Sigmoid colon (tissue), 7 donors: ENCODE results near the gene STAP2. TPM values are rescaled to one million over a fixed set of nuclear protein-coding genes. Genes with fewer than 3 reads are reported as not detected.

Experiments used
- DNase-seq: peaks from one replicate; pipeline ENCODE4 v3.0.0-alpha.2; 2019
- H3K27ac ChIP-seq, 4 donors: fragments of 200-600 bp; sonication (generic); one replicate each; pipeline ENCODE4 v1.5.1; 2016 to 2019; ENCODE audit warnings: mild to moderate bottlenecking in 1 of 4
- H3K27me3 ChIP-seq, 3 donors: fragments of 200-600 bp; sonication (generic); one replicate each; pipeline ENCODE4 v1.5.1; 2019; ENCODE audit warnings: mild to moderate bottlenecking in 1 of 3
- H3K36me3 ChIP-seq, 4 donors: fragments of 200-600 bp; sonication (generic); one replicate each; pipeline ENCODE4 v1.5.1; 2016 to 2019
- H3K4me1 ChIP-seq, 4 donors: fragments of 200-600 bp; sonication (generic); one replicate each; pipeline ENCODE4 v1.5.1; 2017 to 2019
- H3K4me3 ChIP-seq, 4 donors: fragments of 200-600 bp; sonication (generic); one replicate each; pipeline ENCODE4 v1.5.1; 2017 to 2019; ENCODE audit warnings: mild to moderate bottlenecking in 2 of 4, moderate library complexity in 1 of 4
- H3K9me3 ChIP-seq, 4 donors: fragments of 200-600 bp in 3 of 4; sonication (generic) in 3 of 4; one replicate each; pipeline versions ENCODE4 v1.5.1 to v1.6.1; 2013 to 2019
- CTCF ChIP-seq, 4 experiments: fragments of 450-650 bp in 3 of 4; fragments of 200-600 bp in 1 of 4; IDR thresholded peaks; one replicate each; pipeline ENCODE4 v1.5.1; 2016 to 2019; ENCODE audit warnings: antibody characterized with exemption in 4 of 4, mild to moderate bottlenecking in 3 of 4, moderate library complexity in 2 of 4
- EP300 ChIP-seq, 4 donors: sonication (generic); formaldehyde crosslinking; IDR thresholded peaks; one replicate each; pipeline ENCODE4 v1.6.1; 2017; ENCODE audit warnings: antibody characterized with exemption in 4 of 4
- POLR2A ChIP-seq, 2 donors: fragments of 450-650 bp; IDR thresholded peaks; one replicate each; pipeline ENCODE4 v1.6.1; 2016; ENCODE audit warnings: antibody characterized with exemption in 2 of 2, mild to moderate bottlenecking in 2 of 2, moderate library complexity in 2 of 2
- POLR2AphosphoS5 ChIP-seq, 4 donors: sonication (generic); formaldehyde crosslinking; IDR thresholded peaks; one replicate each; pipeline ENCODE4 v1.6.1; 2017; ENCODE audit warnings: antibody characterized with exemption in 4 of 4
- WGBS, 2 donors: extraction: QIAGEN DNeasy Blood & Tissue Kit; methylation state at CpG; one replicate each; pipeline ENCODE4 v1.1.7; 2013; 5-methylcytosine and 5-hydroxymethylcytosine counted together
- intact Hi-C: fragments of 100-400 bp; cut with DNase I; formaldehyde crosslinking; loops from one replicate; pipeline ENCODE4 v1.15.1; 2023
- polyA plus RNA-seq, 3 donors: library from polyadenylated mRNA; stranded (reverse); fragments of 200-250 nt; gene quantifications; one replicate each; pipeline ENCODE4 v1.2.3, GENCODE V29; 2013
- total RNA-seq, 4 donors: library from RNA; depleted of rRNA; stranded (reverse); fragments of >200 nt; gene quantifications; one replicate each; pipeline ENCODE4 v1.1.0, GENCODE V29; 2016
- donor health status: healthy with polysubstance abuse.
- donor health status: Bipolar disorder and iron deficiency.
- donor health status: healthy.

Gene STAP2
- total and polyA plus RNA-seq, 7 donors: 0.99 to 313 (median 5.5) TPM

GRCh38 chr19:4362831-4363545 is 24.4 kb upstream of the STAP2 start:
- Histone ChIP-seq H3K27ac (no peak overlapping the region), H3K27me3 (no peaks in the 10 kb centered on the region), H3K4me1 (peaks cover 3 to 25% (median 12%) of the 10 kb centered on the region in 4 donors), H3K9me3 (no peaks in the 10 kb centered on the region), H3K36me3 (peaks cover 26 to 78% (median 48%) of the 10 kb centered on the region in 4 donors), H3K4me3 (no peak overlapping the region)
- 80 to 84% methylated on average over 22 of the region's 22 CpGs for WGBS, 2 donors
- TF ChIP-seq EP300 (IDR thresholded peaks at IDR 0.05) (no peak), CTCF (IDR thresholded peaks at IDR 0.05) (no peak), POLR2AphosphoS5 (IDR thresholded peaks at IDR 0.05) (no peak), POLR2A (IDR thresholded peaks at IDR 0.05) (no peak)
- intact Hi-C loops: no loop called here
- DNase-seq: no peak

DNA sequence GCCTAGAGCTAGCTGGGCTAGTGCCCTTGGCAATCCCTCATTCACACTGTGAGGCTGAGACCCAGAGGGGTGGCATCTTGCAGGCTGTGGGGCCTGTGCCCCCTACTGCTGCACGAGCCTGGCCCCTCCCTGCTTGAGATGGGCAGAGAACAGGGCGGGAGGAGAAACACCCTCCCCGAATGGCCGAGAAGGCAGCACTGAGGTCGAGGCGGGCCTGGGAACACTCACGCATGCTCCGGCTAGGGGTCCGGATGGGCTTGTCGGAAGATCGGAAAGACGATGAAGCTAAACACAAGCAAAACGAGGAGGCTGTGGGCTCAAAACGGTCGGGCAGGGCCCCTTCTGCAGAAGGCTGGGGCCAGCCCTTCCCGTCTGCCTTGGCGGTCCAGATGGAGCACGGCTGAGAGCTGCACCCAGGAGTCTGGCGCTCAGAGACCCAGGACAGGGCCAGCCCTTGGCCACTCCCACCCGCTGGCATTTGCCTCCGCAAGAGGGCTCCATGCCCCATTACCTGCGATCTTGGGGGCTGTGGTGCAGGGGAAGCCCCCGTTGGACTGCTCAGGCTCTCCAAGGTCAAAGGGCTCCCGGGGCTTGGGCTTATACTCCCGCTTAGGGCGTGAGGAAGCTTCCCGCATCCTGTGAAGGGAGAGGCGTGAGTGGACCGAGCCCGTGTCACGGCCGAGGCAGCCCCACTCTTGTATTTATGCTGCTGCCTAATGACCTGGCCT is 23.6 kb upstream of the STAP2 start:
- Histone ChIP-seq H3K9me3 (no peaks in the 10 kb centered on the region), H3K36me3 (peaks cover 26 to 80% (median 47%) of the 10 kb centered on the region in 4 donors), H3K27me3 (no peaks in the 10 kb centered on the region), H3K27ac (no peak overlapping the region), H3K4me1 (peaks cover 1 to 18% (median 6%) of the 10 kb centered on the region in 4 donors), H3K4me3 (no peak overlapping the region)
- 85 to 87% methylated on average over 32 of the region's 32 CpGs for WGBS, 2 donors
- DNase-seq: no peak
- TF ChIP-seq POLR2AphosphoS5 (IDR thresholded peaks at IDR 0.05) (no peak), CTCF (IDR thresholded peaks at IDR 0.05) (no peak), EP300 (IDR thresholded peaks at IDR 0.05) (no peak), POLR2A (IDR thresholded peaks at IDR 0.05) (no peak)
- intact Hi-C loops: no loop called here

DNA sequence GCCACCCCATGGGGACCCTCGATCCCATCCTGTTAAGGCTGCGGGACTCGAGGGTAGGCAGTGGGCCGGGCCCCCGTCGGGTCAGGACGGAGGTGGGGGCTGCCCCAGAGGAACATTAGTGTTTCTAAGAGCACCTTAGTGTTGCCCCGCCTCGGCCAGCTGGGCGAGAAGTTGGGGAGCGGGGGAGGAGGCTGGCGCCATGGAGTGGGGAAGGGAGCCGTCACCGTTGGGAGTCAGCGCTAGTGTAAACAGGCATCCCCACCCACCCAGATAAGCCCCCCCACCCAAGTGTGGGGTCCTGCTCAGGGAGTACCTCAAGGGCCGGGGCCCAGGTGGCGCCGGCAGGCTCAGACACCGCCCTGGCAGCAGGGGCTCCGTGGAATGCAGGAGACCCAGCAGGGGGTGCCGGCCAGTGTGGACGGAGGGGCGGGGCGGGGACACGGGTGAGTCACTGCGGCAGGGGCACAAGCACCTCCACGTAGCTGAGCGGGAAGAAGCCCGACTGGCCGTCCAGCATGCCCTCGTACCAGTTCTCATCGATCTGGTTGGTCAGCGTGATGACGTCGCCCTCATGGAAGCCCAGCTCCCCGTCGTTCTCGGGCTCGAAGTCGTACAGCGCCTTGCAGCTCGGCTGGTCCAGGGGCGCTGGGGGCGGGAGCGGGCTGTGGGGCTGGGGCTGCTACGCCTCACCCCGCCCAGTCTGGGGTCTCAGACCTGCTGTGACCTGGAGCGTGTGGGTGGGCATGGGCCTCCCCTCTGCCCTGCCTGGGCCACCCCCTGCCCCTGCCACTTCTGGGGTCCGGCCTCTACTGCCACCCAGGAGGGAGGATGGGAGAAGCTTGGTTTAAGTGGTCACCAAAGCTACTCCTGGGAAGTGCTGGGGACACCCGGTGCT is 22.8 kb upstream of the STAP2 start:
- Histone ChIP-seq H3K4me1 (peaks cover 0 to 12% (median 5%) of the 10 kb centered on the region in 4 donors), H3K9me3 (no peaks in the 10 kb centered on the region), H3K4me3 (no peak overlapping the region), H3K27me3 (no peaks in the 10 kb centered on the region), H3K27ac (peak overlapping the region in 3 of 4 donors; percentile 22 to 49 (median 42)), H3K36me3 (peaks cover 26 to 81% (median 44%) of the 10 kb centered on the region in 4 donors)
- TF ChIP-seq POLR2A (IDR thresholded peaks at IDR 0.05): no peak
- no peak for TF ChIP-seq EP300 (IDR thresholded peaks at IDR 0.05)
- TF ChIP-seq POLR2AphosphoS5 (IDR thresholded peaks at IDR 0.05): no peak
- TF ChIP-seq CTCF (IDR thresholded peaks at IDR 0.05): no peak
- peak; percentile 68 for DNase-seq
- 88 to 89% methylated on average over 50 of the region's 50 CpGs for WGBS, 2 donors
- intact Hi-C loops: no loop called here

GRCh38 chr19:4360641-4361151 is 22.1 kb upstream of the STAP2 start:
- H3K36me3 ChIP-seq: peaks cover 24 to 81% (median 38%) of the 10 kb centered on the region in 4 donors
- H3K27me3 ChIP-seq: no peaks in the 10 kb centered on the region
- H3K4me1 ChIP-seq: peaks cover 0 to 12% (median 5%) of the 10 kb centered on the region in 4 donors
- DNase-seq: peak; percentile 79
- peak overlapping the region in 3 of 4 donors; percentile 22 to 49 (median 42) for H3K27ac ChIP-seq
- no peak overlapping the region for H3K4me3 ChIP-seq
- WGBS, 2 donors: 68 to 81% methylated on average over 12 of the region's 12 CpGs
- TF ChIP-seq POLR2A (IDR thresholded peaks at IDR 0.05) (no peak), POLR2AphosphoS5 (IDR thresholded peaks at IDR 0.05) (peak in 2 of 4 donors; percentile 17 to 18)
- no peaks in the 10 kb centered on the region for H3K9me3 ChIP-seq
- intact Hi-C loops: no loop called here
